K562 (cell line): ENCODE measurements around the gene MFSD6L. TPM values are rescaled to one million over a fixed set of nuclear protein-coding genes. Genes with fewer than 3 reads are reported as not detected.
A peak's percentile ranks its signal among the peaks of the same experiment; 100 is the strongest.

Experiments
- ARID4B ChIP-seq: sonication (generic); formaldehyde crosslinking; IDR thresholded peaks from 2 replicates; pipeline ENCODE4 v1.8.0; 2022; ENCODE audit warnings: mild to moderate bottlenecking, missing genetic modification reagents
- CBX2 ChIP-seq: fragments of 200-600 bp; sonication (generic); IDR thresholded peaks from one replicate; pipeline ENCODE4 v1.6.1; 2012; ENCODE audit warnings: mild to moderate bottlenecking, low read length, inconsistent platforms; ENCODE audit not compliant: insufficient read depth, poor library complexity, severe bottlenecking
- CTCF ChIP-seq, 3 experiments: IDR thresholded peaks in 2 of 3; conservative IDR thresholded peaks in 1 of 3; 2 replicates each; pipeline ENCODE4 v1.5.1; 2011 to 2012; ENCODE audit warnings: low read length in 3 of 3, mild to moderate bottlenecking in 3 of 3, control low read depth in 2 of 3, improper control_type of control experiment in 1 of 3, inconsistent platforms in 1 of 3, low read depth in 1 of 3, mixed read lengths in 1 of 3, moderate library complexity in 1 of 3; ENCODE audit not compliant: insufficient read depth in 2 of 3
- EWSR1 ChIP-seq: fragments of 450-650 bp; IDR thresholded peaks from 2 replicates; pipeline ENCODE4 v1.6.1; 2018; ENCODE audit warnings: borderline replicate concordance, mild to moderate bottlenecking, low read depth, moderate library complexity; ENCODE audit not compliant: partially characterized antibody
- RAD21 ChIP-seq, 2 experiments: fragments of 250-450 bp in 1 of 2; fragments of 450-650 bp in 1 of 2; sonication (Bioruptor Pico) in 1 of 2; formaldehyde crosslinking in 1 of 2; IDR thresholded peaks in 1 of 2; conservative IDR thresholded peaks in 1 of 2; 2 replicates each; pipeline versions ENCODE4 v1.4.0 to v1.8.0; 2020 to 2022; ENCODE audit warnings: mild to moderate bottlenecking in 2 of 2, moderate library complexity in 1 of 2
- TAF15 ChIP-seq: fragments of 200-400 bp; formaldehyde crosslinking; IDR thresholded peaks from 2 replicates; pipeline ENCODE4 v1.6.1; 2017; ENCODE audit warnings: mild to moderate bottlenecking, low read depth, low read length, moderate library complexity
- ZNF24 ChIP-seq: fragments of 450-650 bp; IDR thresholded peaks from 2 replicates; pipeline ENCODE4 v1.6.1; 2016
- ZNF263 ChIP-seq: sonication (generic); formaldehyde crosslinking; IDR thresholded peaks from 2 replicates; pipeline ENCODE4 v1.8.0; 2022; ENCODE audit warnings: mild to moderate bottlenecking, missing genetic modification reagents, borderline replicate concordance
- ZNF75A ChIP-seq: fragments of 450-650 bp; formaldehyde crosslinking; IDR thresholded peaks from 2 replicates; pipeline ENCODE4 v1.4.0; 2020; ENCODE audit warnings: mild to moderate bottlenecking
- polyA plus RNA-seq, 8 experiments: library from polyadenylated mRNA; depleted of rRNA in 4 of 8; stranded (reverse) in 5 of 8; unstranded in 3 of 8; fragments of >200 nt; fragmentation: Nextera tagmentation in 2 of 8; fragmentation: Illumina TruSeq in 1 of 8; extraction: Ambion mirVana in 2 of 8; extraction: Trizol in 1 of 8; gene quantifications; 2 replicates each; pipeline versions ENCODE4 v1.2.1 to v1.2.3, GENCODE V29; 2011 to 2014; ENCODE audit warnings: inconsistent platforms in 1 of 8, missing spikeins in 1 of 8
- total RNA-seq, 7 experiments: library from RNA; depleted of rRNA in 6 of 7; stranded (reverse); fragments of >200 nt in 6 of 7; fragmentation: Illumina TruSeq in 2 of 7; extraction: Trizol in 2 of 7; gene quantifications; 2 replicates each; pipeline versions ENCODE4 v1.2.1 to v1.2.3, GENCODE V29; 2011 to 2021; ENCODE audit warnings: low replicate concordance in 1 of 7
- TF ChIP-seq, protein P1 (sequence below): fragments of 250-450 bp; sonication (Bioruptor Pico); IDR thresholded peaks from 2 replicates; pipeline ENCODE4 v1.8.0; 2022; ENCODE audit warnings: inconsistent platforms, mild to moderate bottlenecking, moderate library complexity, borderline replicate concordance
- TF ChIP-seq, protein P2 (sequence below): fragments of 250-450 bp; sonication (Bioruptor Pico); IDR thresholded peaks from 2 replicates; pipeline ENCODE4 v1.8.0; 2021; ENCODE audit warnings: moderate library complexity, mild to moderate bottlenecking, inconsistent platforms

MFSD6L gene
- total and polyA plus RNA-seq, 9 of the 15 experiments (the other 6 are each of a cell fraction or from before 2014, with no cell fraction given), result not detected

DNA sequence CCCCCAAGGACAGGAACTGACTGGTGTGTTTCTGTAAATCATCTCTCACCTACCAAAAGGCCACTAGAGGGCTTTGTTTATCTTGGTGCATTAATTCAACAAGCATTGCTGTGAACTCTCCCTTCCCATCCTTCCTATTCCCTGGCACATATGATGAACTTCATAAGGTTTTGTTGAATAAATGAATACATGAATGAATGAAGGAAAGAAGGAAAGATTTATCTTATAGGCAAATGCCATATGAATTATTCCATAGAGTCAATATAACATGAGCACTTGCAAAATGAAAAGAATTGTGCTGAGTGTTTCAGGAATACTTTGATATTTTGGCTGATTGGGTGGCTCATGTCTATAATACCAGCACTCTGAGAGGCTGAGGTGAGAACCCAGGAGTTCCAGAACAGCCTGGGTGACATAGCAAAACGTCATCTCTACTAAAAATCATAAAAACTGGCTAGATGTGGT is 45.2 kb downstream of the MFSD6L start (continued):
- no peak for TF ChIP-seq TAF15
- TF ChIP-seq, protein P1, sequence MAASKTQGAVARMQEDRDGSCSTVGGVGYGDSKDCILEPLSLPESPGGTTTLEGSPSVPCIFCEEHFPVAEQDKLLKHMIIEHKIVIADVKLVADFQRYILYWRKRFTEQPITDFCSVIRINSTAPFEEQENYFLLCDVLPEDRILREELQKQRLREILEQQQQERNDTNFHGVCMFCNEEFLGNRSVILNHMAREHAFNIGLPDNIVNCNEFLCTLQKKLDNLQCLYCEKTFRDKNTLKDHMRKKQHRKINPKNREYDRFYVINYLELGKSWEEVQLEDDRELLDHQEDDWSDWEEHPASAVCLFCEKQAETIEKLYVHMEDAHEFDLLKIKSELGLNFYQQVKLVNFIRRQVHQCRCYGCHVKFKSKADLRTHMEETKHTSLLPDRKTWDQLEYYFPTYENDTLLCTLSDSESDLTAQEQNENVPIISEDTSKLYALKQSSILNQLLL (CRISPR knock-in tag), result no peak
- TF ChIP-seq RAD21 (CRISPR knock-in tag; conservative IDR thresholded peaks at IDR 0.05 in 1 of 2, IDR thresholded peaks at IDR 0.05 in 1 of 2), result peak in 1 of 2 experiments; percentile 33; a peak in 2 of 4 replicates
- TF ChIP-seq ZNF75A (CRISPR knock-in tag), result no peak
- TF ChIP-seq ZNF263 (CRISPR knock-in tag), result no peak
- TF ChIP-seq ARID4B (CRISPR knock-in tag), result no peak
- TF ChIP-seq EWSR1, result no peak
- TF ChIP-seq, protein P2, sequence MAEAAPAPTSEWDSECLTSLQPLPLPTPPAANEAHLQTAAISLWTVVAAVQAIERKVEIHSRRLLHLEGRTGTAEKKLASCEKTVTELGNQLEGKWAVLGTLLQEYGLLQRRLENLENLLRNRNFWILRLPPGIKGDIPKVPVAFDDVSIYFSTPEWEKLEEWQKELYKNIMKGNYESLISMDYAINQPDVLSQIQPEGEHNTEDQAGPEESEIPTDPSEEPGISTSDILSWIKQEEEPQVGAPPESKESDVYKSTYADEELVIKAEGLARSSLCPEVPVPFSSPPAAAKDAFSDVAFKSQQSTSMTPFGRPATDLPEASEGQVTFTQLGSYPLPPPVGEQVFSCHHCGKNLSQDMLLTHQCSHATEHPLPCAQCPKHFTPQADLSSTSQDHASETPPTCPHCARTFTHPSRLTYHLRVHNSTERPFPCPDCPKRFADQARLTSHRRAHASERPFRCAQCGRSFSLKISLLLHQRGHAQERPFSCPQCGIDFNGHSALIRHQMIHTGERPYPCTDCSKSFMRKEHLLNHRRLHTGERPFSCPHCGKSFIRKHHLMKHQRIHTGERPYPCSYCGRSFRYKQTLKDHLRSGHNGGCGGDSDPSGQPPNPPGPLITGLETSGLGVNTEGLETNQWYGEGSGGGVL (CRISPR knock-in tag), result no peak
- peak; percentile 55; the same call in 1 of the 2 replicates for TF ChIP-seq ZNF24
- no peak for TF ChIP-seq CBX2
- peak; percentile 15 to 39 (median 34); a peak in 4 of 6 replicates for TF ChIP-seq CTCF (IDR thresholded peaks at IDR 0.05 in 2 of 3, conservative IDR thresholded peaks at IDR 0.05 in 1 of 3; ENCODE audit: insufficient read depth in 2 of 3, low read depth in 1 of 3, low read length in 3 of 3)
